K562 (cell line): ENCODE measurements around the gene ACRBP. TPM values are rescaled to one million over a fixed set of nuclear protein-coding genes. Genes with fewer than 3 reads are reported as not detected.

Experiments
- CHAMP1 ChIP-seq: fragments of 450-650 bp; IDR thresholded peaks from 2 replicates; pipeline ENCODE4 v1.6.1; 2016; ENCODE audit warnings: mild to moderate bottlenecking
- CREM ChIP-seq: IDR thresholded peaks from 2 replicates; pipeline ENCODE4 v1.6.1; 2014; ENCODE audit warnings: antibody characterized with exemption, low read depth
- HBP1 ChIP-seq: fragments of 450-650 bp; formaldehyde crosslinking; IDR thresholded peaks from 2 replicates; pipeline ENCODE4 v1.4.0; 2022; ENCODE audit warnings: missing genetic modification characterization
- LCOR ChIP-seq: sonication (generic); formaldehyde crosslinking; IDR thresholded peaks from 2 replicates; pipeline ENCODE4 v1.8.0; 2022; ENCODE audit warnings: mild to moderate bottlenecking, missing genetic modification reagents
- LEF1 ChIP-seq: fragments of 450-650 bp; IDR thresholded peaks from 2 replicates; pipeline ENCODE4 v1.6.1; 2016; ENCODE audit warnings: mild to moderate bottlenecking
- MEF2D ChIP-seq: conservative IDR thresholded peaks from 2 replicates; pipeline ENCODE4 v1.6.1; 2016; ENCODE audit warnings: low read depth, missing genetic modification characterization, missing compliant biosample characterization
- MITF ChIP-seq: IDR thresholded peaks from 2 replicates; pipeline ENCODE4 v1.6.1; 2014; ENCODE audit warnings: antibody characterized with exemption
- NR2C1 ChIP-seq, 2 experiments: fragments of 450-650 bp; IDR thresholded peaks; 2 replicates each; pipeline ENCODE4 v1.6.1; 2017; ENCODE audit warnings: mild to moderate bottlenecking in 2 of 2, antibody characterized with exemption in 1 of 2, inconsistent platforms in 1 of 2, missing compliant biosample characterization in 1 of 2, missing genetic modification characterization in 1 of 2
- SMARCB1 ChIP-seq: IDR thresholded peaks from 2 replicates; pipeline ENCODE4 v1.6.1; 2011; ENCODE audit warnings: improper control_type of control experiment, low read depth; ENCODE audit not compliant: insufficient read length
- SRSF7 ChIP-seq: fragments of 200-400 bp; formaldehyde crosslinking; optimal IDR thresholded peaks from 2 replicates; pipeline ENCODE3; 2017; ENCODE audit warnings: mild to moderate bottlenecking, low read depth, low read length
- TAF1 ChIP-seq: IDR thresholded peaks from 2 replicates; pipeline ENCODE4 v1.6.1; 2011; ENCODE audit warnings: mild to moderate bottlenecking, low read length, moderate library complexity; ENCODE audit not compliant: insufficient read depth, control insufficient read depth, severe bottlenecking; ENCODE audit errors: extremely low read depth
- ZBTB7A ChIP-seq: IDR thresholded peaks from 2 replicates; pipeline ENCODE4 v1.6.1; 2011; ENCODE audit warnings: low read depth, mild to moderate bottlenecking, low read length, moderate library complexity, borderline replicate concordance; ENCODE audit not compliant: control insufficient read depth
- ZKSCAN3 ChIP-seq: fragments of 250-450 bp; sonication (Bioruptor Pico); IDR thresholded peaks from 2 replicates; pipeline ENCODE4 v1.4.0; 2020
- ZNF77 ChIP-seq: fragments of 250-450 bp; sonication (Bioruptor Pico); IDR thresholded peaks from 2 replicates; pipeline ENCODE4 v1.5.0; 2020
- polyA plus RNA-seq, 8 experiments: library from polyadenylated mRNA; depleted of rRNA in 4 of 8; stranded (reverse) in 5 of 8; unstranded in 3 of 8; fragments of >200 nt; fragmentation: Nextera tagmentation in 2 of 8; fragmentation: Illumina TruSeq in 1 of 8; extraction: Ambion mirVana in 2 of 8; extraction: Trizol in 1 of 8; gene quantifications; 2 replicates each; pipeline versions ENCODE4 v1.2.1 to v1.2.3, GENCODE V29; 2011 to 2014; ENCODE audit warnings: inconsistent platforms in 1 of 8, missing spikeins in 1 of 8
- total RNA-seq, 7 experiments: library from RNA; depleted of rRNA in 6 of 7; stranded (reverse); fragments of >200 nt in 6 of 7; fragmentation: Illumina TruSeq in 2 of 7; extraction: Trizol in 2 of 7; gene quantifications; 2 replicates each; pipeline versions ENCODE4 v1.2.1 to v1.2.3, GENCODE V29; 2011 to 2021; ENCODE audit warnings: low replicate concordance in 1 of 7

Gene ACRBP
- total and polyA plus RNA-seq, 9 of the 15 experiments (the other 6 are each of a cell fraction or from before 2014, with no cell fraction given) = 3.1 to 31.8 (median 8.4) TPM

- TF ChIP-seq LCOR (CRISPR knock-in tag) = 0 out of 2 replicates have a peak, but pooled peaks have one; percentile 37
- peak; percentile 51; the same call in 1 of the 2 replicates for TF ChIP-seq CREM
- peak; percentile 68; the same call in 1 of the 2 replicates for TF ChIP-seq MITF
- TF ChIP-seq ZNF77 (CRISPR knock-in tag) = 0 out of 2 replicates have a peak, but pooled peaks have one; percentile 40
- 0 out of 2 replicates have a peak, but pooled peaks have one; percentile 71 for TF ChIP-seq HBP1
- TF ChIP-seq TAF1 = peak; percentile 20
- TF ChIP-seq MEF2D (tag) = peak; percentile 27; the same call in 1 of the 2 replicates
- no peak for TF ChIP-seq NR2C1 (IDR thresholded peaks at IDR 0.05)
- TF ChIP-seq NR2C1 (tag; IDR thresholded peaks at IDR 0.05) = peak; percentile 32; the same call in 1 of the 2 replicates
- TF ChIP-seq SMARCB1 = no peak
- TF ChIP-seq ZKSCAN3 (CRISPR knock-in tag) = no peak
- no peak for TF ChIP-seq SRSF7
- no peak for TF ChIP-seq CHAMP1
- peak; percentile 63; the same call in 1 of the 2 replicates for TF ChIP-seq ZBTB7A
- TF ChIP-seq LEF1 = 0 out of 2 replicates have a peak, but pooled peaks have one; percentile 39
These were observed 33.3 kb downstream of the ACRBP start (continued) for GRCh38 chr12:6613776-6614512.
